Hepatocyte (in vitro differentiated cells): ENCODE results near the gene KRTAP10-3.

Experiments
- EZH2 ChIP-seq: fragments of 200-600 bp; sonication (generic); IDR thresholded peaks from 2 replicates; pipeline ENCODE4 v1.6.1; 2016; ENCODE audit warnings: antibody characterized with exemption, mild to moderate bottlenecking, borderline replicate concordance
- TF ChIP-seq, protein P1 (sequence below): fragments of 200-600 bp; sonication (generic); IDR thresholded peaks from 2 replicates; pipeline ENCODE4 v1.5.1; 2016; ENCODE audit warnings: antibody characterized with exemption, mild to moderate bottlenecking; ENCODE audit not compliant: poor library complexity

DNA sequence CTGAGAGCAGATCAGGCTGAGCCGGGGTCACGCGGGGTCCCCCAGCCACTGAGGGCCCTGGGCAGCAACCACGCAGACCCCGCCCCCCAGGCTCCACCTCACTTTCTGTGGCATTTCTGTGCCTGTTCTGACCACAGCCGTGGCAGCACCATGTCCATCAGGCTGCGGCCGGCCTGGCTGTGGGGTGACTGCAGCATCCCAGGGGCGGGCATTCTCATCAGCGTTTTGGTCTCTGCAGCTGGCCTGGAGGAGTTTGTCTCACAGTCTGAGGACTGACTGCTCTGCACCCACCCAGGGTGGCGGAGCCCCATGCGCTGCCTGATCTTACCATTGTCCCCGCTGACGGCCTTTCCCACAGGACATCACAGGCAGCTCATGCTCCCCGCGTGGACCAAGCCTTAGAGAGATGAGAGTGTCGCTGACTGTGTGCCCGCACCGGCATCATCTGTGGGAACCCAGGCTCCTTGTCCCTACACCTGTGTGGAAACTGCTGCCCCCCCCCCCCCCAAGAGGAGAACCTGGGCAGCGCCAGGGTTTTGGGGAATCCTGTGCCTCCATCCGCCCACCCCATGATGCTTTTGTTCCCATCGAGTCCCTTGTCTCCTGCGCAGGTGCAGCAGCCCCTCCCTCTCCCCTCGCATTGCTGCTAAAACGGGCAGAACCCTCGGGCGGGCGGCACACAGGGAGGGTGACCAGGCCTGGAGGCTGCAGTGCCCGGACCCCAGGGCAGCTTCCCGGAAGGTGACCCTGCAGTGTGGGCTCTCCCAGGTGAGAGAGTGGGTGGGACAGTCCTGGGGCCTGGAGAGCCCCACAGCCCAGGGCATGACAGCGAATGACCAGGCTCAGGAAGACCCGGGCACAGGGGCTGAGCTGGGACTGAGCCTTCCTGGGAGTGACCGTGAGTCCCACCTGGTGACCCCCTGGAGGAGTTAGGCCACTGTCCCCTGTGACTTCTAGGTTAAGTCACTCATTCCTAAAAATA is 20.4 kb downstream of the KRTAP10-3 start:
- TF ChIP-seq, protein P1, sequence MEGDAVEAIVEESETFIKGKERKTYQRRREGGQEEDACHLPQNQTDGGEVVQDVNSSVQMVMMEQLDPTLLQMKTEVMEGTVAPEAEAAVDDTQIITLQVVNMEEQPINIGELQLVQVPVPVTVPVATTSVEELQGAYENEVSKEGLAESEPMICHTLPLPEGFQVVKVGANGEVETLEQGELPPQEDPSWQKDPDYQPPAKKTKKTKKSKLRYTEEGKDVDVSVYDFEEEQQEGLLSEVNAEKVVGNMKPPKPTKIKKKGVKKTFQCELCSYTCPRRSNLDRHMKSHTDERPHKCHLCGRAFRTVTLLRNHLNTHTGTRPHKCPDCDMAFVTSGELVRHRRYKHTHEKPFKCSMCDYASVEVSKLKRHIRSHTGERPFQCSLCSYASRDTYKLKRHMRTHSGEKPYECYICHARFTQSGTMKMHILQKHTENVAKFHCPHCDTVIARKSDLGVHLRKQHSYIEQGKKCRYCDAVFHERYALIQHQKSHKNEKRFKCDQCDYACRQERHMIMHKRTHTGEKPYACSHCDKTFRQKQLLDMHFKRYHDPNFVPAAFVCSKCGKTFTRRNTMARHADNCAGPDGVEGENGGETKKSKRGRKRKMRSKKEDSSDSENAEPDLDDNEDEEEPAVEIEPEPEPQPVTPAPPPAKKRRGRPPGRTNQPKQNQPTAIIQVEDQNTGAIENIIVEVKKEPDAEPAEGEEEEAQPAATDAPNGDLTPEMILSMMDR = no peak
- TF ChIP-seq EZH2 = no peak
